NCI-H524 (cell line): ENCODE data around the gene PROX2.

Source experiments
- DNase-seq, 2 experiments: peaks; one replicate each; lab custom pipeline; 2025; lab: John Stamatoyannopoulos, UW

PROX2 gene

DNA sequence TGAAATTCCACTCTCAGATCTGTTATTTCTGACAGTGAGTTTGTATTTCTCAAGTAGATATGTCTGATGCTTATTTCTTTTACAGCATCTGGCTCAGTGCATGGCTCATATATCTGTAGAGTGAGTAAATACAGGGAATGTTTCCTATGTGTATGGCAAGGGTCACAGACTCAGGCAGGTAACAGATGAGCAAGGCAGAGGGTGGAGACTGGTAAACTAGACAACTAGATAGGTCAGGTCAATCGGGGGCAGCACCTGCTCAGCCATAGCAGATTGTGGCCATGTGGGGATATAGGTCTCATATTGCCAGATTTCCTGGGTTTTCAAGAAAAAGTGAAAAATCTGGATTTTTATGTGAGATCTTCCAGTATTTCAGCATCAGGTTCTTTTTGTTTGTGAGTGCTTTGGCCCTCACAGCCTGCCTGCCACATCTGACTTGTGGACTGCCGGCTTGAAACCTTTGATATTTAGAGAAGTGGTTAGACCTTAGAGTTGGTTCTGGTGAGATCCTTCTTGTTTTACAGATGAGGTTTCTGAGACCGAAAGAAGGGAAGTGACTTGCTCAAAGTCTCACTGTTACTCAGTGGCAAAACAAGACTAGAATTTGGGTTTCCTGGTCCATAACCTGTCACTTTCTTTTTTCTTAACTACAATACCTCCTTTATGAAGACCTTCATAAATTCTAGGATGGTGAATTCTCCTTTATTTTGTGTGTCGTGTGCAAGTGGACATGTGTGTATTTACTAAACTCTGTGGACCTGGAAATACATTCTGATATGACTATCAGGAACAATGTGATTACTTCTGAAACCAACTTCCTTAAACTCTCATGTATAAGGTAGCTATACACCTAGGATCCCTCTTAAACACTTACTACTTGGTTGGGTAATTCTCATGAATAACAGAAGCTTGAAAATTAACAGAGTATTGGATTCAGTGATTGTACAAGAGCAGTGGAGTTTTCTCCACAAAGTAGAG is 34.4 kb downstream of the PROX2 start:
- no peak for DNase-seq

GRCh38 chr14:74840603-74841030 is 35.3 kb downstream of the PROX2 start:
- no peak for DNase-seq

- DNase-seq = no peak
Observed at GRCh38 chr14:74838166-74838565, 37.8 kb downstream of the PROX2 start.

- no peak for DNase-seq
Observed at GRCh38 chr14:74836251-74836960, 39.5 kb downstream of the PROX2 start.

DNA sequence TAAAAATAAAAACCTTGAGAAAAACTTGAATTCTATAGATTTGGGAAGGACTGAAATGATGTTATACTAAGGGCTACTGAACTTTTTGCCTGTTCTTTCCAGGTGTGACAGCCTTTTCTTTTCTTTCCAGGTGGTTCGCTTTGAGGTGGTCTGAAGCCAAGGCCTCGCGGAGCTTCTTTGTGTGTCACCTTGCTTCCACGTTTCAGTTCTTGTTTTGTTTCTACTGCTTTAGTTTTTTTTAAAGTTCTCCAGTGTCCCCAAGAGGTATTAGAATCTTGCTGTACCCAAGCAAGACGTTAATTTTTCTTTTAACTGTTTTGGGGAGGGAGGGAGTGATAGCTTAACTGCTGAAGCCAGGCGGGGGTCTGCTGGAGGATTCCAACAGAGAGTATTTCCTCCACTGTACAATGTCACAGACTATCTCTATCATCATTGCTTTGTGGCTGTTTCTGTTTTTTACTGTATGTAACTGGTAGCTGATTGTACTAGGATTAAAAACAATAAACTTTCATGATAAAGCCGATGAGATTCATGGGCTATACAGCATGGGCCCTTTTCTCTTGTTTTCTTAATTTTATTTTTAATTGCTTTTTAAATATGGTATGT is 40.2 kb downstream of the PROX2 start:
- DNase-seq = no peak

DNA sequence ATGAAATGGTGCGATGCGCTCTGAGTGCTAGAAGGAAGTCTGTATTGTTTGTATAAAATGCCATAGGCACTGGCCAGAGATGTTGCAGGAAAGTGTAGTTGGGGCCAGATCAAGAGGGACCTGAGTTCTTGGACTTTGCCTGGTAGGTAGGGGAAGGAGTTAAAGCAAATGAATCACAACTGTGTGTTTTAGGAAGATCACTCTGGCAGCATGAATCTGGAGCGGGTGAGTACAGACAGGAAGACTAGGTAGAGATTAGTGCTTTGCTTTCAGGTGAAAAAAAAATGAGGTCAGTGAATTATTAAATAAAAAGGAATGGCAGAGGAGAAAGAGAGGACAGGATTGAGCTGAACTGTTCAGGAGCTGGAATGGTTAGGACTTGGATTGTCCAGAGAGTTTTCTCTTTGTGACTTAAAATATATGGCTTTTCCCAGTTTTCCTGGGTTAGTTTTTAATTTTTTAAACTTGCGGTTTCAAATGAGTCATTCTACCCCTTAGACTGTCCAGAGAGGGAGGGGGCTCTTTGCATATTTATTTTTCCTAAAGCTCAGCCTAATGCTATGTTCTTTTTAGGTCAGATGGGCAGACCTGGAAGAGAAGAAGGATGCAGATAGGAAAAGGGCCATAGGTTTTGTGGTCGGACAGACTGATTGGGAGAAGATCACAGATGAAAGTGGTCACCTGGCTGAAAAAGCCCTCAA is 41.1 kb downstream of the PROX2 start:
- no peak for DNase-seq

GRCh38 chr14:74832849-74833248 is 43.1 kb downstream of the PROX2 start:
- no peak for DNase-seq

GRCh38 chr14:74829251-74829650 is 46.7 kb downstream of the PROX2 start:
- no peak for DNase-seq

- no peak for DNase-seq
Observed at GRCh38 chr14:74826574-74826973, 49.4 kb downstream of the PROX2 start.
